Cardiac fibroblast (primary cell): ENCODE measurements around the gene GPR17.

Experiments used
- DNase-seq, 2 donors: peaks; one replicate each; pipeline versions ENCODE4 v3.0.0 to v3.0.0-alpha.2; 2010; ENCODE audit warnings: low read depth in 2 of 2
- H3K4me3 ChIP-seq, 2 donors: replicated peaks in 1 of 2; 1 replicate in 1 of 2; 2 replicates in 1 of 2; pipeline ENCODE4 v1.5.1; 2011; ENCODE audit warnings: low read depth in 2 of 2, low read length in 2 of 2, mild to moderate bottlenecking in 2 of 2, moderate library complexity in 1 of 2
- CTCF ChIP-seq: IDR thresholded peaks from one replicate; pipeline ENCODE4 v1.5.1; 2011; ENCODE audit warnings: low read depth, mild to moderate bottlenecking, low read length, inconsistent platforms

GPR17 gene

GRCh38 chr2:127688405-127688804 lies 42.5 kb downstream of the GPR17 start:
- no peak for DNase-seq
- no peak overlapping the region for H3K4me3 ChIP-seq
- TF ChIP-seq CTCF = no peak

- H3K4me3 ChIP-seq = no peak overlapping the region
- no peak for DNase-seq
- no peak for TF ChIP-seq CTCF
Observed at GRCh38 chr2:127690696-127691095, 44.7 kb downstream of the GPR17 start.

- no peak overlapping the region for H3K4me3 ChIP-seq
- no peak for TF ChIP-seq CTCF
- DNase-seq = peak; percentile 35 to 56
Observed at GRCh38 chr2:127694986-127695385, 49.0 kb downstream of the GPR17 start.

GRCh38 chr2:127695491-127696472 lies 49.8 kb downstream of the GPR17 start:
- peak; percentile 41 for TF ChIP-seq CTCF
- H3K4me3 ChIP-seq = peak overlapping the region; percentile 17 to 34
- DNase-seq = peak; percentile 54 to 61

- DNase-seq = no peak
- TF ChIP-seq CTCF = no peak
Observed at GRCh38 chr2:127697482-127698180, 51.7 kb downstream of the GPR17 start.

GRCh38 chr2:127698553-127699355 lies 52.8 kb downstream of the GPR17 start:
- no peak overlapping the region for H3K4me3 ChIP-seq
- no peak for DNase-seq
- TF ChIP-seq CTCF = no peak

More at GRCh38 chr2:127697482-127698180, 51.7 kb downstream of the GPR17 start:
- no peak overlapping the region for H3K4me3 ChIP-seq
